Activated CD4-positive, alpha-beta T cell treated with anti-CD3 and anti-CD28 coated beads, Interleukin-2, Interleukin-6, amounts not matched to agents 100 ng/mL and 50 ng/mL, durations not matched to agents 16 hours and 8 hours (primary cell): Measurements from ENCODE around the gene GOLGA3.
"Not testable (repeated sequence)": the region's sequence is repeated elsewhere in the genome, so short reads cannot be mapped to it uniquely, and the experiment has no call there.

Experiments
- DNase-seq: peaks from one replicate; pipeline ENCODE4 v3.0.0-alpha.2; 2020

Gene GOLGA3

DNA sequence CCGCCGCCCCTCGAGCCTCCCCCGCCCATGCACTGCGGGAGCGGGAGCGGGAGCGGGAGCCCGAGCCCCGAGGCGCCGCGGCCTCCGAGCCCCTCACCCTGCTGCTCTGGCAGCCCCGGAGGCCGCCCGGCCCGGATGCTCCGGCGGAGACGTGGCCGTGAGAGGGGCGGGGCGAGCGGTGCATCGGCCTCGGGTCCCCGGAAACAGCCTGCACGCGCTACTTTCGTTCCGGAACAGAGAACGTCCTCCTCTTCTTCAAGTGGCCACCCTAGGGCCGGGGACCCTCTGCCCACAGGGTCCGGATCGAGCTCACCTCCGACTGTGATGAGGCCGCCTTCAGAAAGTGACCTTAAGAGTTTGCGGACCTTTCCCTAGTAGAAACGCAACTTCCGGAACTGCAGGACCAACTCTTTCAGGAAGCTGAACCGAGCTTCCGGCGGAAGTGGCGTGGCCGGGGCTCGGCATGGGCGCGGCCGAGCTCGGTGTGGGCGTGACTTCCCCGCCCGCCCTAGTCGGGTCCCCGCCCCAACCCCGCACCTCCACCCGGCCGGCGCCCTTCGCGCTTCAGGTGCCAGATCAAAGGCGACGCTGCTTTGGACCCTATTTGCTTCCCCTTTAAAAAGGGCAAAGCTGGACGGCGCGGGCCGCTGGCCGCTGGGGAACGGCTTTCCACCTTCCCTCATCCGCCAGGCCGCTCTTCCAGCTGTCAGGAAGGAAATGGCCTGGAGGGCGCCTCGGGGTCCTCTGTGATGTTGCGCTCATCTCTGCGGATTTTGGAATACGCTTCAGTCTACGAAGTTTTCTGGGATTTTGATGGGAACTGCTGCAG is at the start of gene GOLGA3:
Gene GOLGA3, minus strand, starts transcription at position 164 of the 829 bp plus-strand sequence. CDS start 6,741 bp downstream, outside the sequence.
- DNase-seq = peak; percentile 95

GRCh38 chr12:132874620-132875019 is 46.0 kb upstream of the GOLGA3 start:
- not testable (repeated sequence) for DNase-seq

GRCh38 chr12:132874175-132874574 is 45.5 kb upstream of the GOLGA3 start:
- DNase-seq = no peak

- no peak for DNase-seq
Observed at GRCh38 chr12:132873724-132874123, 45.1 kb upstream of the GOLGA3 start.

GRCh38 chr12:132872975-132873421 is 44.3 kb upstream of the GOLGA3 start:
- DNase-seq = peak; percentile 48

GRCh38 chr12:132872073-132872855 is 43.6 kb upstream of the GOLGA3 start:
- no peak for DNase-seq

DNA sequence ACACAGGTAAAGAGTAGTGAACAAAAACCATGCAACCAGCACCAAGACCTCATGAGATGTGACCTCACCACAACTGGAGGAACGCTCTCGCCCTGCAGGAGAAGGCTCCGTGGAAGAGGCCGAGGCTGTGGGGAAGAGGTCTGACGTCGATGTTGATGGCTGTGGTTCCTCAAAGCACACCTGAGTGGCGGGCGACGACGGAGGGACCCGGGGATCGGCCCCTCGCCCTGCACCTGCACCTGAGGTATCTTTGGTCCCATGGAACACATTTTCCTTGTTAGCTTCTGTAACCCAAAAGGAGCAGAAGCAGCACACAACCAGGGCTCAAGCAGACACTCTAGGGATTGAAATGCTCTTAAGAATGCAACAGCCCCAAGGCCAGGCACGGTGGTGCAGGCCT is 40.9 kb upstream of the GOLGA3 start:
- no peak for DNase-seq

DNA sequence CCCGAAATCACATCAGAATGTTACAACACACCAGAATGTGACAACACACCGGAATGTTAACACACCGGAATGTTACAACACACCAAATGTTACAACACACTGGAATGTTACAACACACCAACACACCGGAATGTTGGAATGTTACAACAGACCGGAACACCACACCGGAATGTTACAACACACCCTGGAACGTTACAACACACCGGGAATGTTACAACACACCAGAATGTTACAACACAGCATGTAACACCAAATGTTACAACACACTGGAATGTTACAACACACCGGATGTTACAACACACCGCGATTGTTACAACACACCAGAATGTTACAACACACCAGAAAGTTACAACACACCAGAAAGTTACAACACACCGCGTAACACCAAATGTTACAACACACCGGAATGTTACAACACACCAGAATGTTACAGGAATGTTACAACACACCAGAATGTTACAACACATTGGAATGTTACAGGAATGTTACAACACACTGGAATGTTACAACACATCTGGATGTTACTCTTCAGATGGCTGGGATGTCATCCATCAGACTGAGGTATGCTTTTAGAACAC is 37.7 kb upstream of the GOLGA3 start:
- no peak for DNase-seq

DNA sequence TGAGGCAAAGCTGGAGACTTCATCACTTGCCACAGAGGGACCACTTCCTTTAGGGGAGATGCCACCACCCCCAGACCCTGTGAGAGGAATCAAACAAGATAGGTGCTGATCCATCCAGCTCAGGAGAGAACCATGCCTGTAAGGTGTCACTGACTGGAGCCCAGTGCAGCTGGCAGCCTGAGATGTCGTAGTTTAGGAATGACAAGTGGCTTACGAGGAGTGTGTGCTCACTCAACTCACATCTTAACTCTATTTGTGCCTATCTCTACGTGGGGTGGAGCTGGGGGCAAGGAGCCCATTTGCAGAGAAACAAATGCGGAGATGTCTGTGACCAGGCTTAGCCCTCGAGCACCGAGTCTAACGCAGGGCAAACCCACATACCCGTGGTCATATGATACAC is 32.9 kb upstream of the GOLGA3 start:
- no peak for DNase-seq

DNA sequence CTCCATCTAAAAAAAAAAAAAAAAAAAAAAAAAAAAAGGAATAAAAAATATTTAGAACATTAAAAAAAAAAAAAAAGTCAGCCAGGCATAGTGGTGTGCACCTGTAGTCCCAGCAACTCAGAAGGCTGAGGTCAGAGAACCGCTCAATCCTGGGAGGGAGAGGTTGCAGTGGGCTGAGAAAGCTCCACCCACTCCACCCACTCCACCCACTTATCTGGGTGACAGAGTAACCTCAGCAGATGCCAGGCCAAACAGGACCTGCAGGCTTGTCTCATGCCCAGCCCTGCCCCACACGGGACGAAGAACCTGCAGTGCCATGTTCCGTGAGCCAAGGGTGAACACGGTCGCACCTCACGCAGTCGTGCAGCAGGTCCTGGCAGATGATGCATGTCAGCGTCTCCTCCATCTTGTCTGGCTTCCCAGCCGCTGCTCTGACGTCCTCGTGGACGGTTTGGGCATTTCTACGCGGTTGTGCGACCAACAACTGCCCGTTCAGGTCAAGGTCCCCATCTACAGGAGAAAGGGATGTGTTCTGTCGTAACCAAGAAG is 30.1 kb upstream of the GOLGA3 start:
- no peak for DNase-seq

GRCh38 chr12:132857019-132857418 is 28.4 kb upstream of the GOLGA3 start:
- DNase-seq = not testable (repeated sequence)

- DNase-seq = no peak
Observed at GRCh38 chr12:132856581-132856980, 27.9 kb upstream of the GOLGA3 start.

DNA sequence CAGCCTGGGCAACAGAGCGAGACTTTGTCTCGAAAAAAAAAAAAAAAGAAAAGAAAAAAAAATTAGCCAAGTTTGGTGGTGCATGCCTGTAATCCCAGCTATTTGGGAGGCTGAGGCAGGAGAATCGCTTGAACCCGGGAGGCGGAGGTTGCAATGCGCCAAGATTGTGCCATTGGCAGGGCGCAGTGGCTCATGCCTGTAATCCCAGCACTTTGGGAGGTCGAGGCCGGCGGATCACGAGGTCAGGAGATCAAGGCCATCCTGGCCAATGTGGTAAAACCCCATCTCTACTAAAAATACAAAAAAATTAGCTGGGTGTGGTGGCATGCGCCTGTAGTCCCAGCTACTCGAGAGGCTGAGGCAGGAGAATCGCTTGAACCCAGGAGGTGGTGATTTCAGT is 26.5 kb upstream of the GOLGA3 start:
- DNase-seq = not testable (repeated sequence)

DNA sequence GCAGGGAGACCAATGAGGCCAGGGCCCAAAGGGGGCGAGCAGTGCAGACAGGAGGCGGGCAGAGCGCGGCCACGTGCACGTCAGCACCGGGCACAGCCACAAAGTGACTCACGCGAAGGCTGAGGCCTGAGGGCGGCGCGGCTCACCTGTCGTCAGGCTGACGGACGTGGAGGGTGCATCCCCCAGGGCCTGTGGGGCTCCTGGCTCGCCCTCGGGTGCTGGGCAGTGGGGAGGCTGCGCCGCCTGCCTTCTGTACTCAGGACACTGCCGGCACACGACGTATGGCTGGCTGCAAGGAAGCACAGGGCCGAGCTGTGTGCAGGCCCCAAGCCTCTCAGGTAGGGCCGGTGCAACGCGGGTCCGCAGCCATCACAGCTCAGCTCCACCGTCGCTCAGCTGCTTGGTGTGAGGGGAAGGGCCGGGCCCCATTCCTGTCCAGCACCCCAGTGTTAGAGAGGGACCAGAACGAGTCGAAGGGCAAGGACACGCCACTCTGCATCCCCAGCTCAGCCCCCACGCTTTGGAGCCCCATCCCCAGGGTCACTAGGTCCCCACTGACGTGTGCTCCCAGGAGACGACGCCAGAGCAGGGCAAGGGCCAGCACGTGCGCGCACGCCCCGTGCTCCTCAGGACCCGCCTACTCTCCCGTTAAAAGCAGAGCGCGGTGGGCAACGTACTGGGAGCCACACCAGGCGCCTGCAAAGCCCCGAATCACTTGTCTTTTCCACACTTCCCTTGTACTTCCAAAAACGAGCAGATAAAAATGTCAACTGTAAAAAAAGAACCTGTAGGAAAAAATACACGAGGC is 24.8 kb upstream of the GOLGA3 start:
- no peak for DNase-seq

DNA sequence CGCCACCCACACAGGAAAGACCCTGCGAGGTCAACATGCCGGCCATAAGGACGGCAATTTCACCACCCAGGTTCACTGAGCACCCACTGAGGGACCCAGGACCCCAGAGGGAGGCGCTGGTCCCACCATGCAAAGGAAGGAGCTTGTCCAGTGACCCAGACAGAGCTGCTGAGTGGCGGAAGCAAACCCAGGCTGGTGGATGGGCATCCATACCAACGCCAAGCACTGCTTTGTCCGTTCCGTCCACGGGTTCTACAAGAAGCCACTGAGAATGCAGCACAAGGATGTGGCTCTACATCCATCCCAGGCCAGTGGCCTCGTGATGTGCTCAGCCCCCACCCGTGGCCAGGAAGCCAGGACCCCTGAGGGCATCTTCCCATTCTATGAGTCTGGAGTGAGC is 23.8 kb upstream of the GOLGA3 start:
- no peak for DNase-seq

DNA sequence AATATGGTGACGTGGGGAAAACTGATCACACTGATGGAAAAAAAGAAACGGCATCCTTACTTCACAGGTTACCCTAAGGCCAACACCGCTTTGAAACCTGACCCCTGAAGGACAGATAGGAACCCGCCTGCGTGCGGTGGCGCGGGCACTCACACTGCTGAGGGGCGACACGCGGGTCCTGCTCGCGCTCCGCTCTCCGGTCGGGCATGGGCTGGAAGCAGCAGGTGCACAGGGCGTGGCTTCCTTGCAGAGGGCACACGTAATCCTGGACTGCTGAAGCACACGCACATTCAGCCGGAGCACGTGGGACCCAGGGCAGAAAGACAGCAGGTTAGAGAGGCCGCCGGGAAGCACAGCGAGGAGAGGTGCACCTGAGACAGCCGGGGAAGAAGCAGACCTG is 22.8 kb upstream of the GOLGA3 start:
- DNase-seq = no peak

- no peak for DNase-seq
Observed at GRCh38 chr12:132850291-132850690, 21.6 kb upstream of the GOLGA3 start.

DNA sequence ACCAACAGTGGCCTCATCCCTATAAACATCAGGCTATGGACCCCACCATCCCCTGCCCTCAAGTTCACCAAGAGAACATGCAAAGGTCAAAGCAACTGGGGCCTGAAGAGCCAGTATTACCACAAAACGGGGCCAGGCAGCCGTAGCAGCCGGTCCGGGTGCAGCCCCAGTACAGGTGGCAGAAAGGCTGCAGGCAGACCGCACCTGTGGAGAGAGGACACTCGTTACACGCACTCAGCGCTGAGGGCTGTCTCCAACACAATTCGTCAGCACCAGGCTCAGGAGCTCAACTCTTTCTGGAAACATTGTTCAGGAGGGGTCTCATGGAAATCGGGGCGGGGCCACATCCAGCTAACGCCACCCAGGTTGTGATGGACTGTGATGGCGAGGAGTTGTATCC is 19.9 kb upstream of the GOLGA3 start:
- no peak for DNase-seq

DNA sequence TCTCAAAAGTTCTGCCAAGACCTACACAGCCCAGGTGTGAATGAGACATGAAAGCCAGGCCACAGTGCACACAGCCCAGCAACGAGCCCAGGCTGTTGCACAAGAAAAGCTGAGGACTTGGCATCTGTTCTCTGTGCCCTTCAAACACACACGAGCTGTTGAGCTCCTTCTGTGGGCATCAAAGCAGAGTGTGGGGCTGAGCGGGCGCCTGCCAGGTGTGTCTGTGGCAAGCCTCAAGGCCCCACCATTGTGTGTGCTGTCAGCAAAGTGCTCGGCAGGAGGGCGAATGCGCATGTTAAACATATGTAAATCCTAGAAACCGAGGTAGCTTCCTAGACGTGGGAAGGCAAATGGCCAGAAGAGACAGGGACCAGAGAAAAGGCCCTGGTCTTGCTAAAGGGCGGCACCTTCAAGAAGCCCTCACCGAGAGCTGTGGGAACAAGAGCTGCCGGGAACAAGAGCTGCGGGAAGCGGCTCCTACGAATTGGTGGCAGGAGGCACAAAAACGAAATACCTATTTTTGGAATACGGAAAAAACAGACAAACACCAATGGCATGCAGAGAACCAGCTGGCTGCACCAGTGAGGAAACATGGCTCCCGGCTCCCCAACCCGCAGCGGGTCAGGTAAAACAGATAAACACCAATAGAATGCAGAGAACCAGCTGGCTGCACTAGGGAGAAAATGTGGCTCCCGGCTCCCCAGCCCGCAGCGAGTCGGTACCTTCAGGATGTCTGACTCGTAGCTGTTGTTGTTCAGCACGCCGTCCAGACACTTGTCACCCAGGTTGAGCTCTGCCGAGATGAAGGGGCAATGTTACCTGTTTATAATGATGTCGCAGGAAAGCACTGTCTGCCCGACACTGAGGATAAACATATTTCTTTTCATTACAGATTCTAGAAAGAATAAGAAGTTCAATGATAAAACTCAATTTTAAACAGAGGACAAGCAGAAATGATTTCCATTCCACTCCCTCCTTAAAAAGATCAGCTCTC is 19.0 kb upstream of the GOLGA3 start:
- DNase-seq = no peak

DNA sequence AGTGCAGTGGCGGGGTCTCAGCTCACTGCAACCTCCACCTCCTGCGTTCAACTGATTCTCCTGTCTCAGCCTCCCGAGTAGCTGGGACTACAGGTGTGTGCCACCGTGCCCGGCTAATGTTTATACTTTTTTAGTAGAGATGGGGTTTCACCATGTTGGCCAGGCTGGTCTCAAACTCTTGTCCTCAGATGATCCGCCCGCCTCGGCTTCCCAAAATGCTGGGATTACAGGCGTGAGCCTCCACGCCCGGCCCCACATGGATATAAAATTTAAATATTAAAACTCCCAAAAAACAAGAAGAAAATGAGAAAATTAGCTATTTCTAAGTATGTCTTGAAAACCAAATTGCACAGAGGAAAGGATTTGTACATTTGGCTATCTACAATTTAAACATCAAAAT is 16.0 kb upstream of the GOLGA3 start:
- DNase-seq = not testable (repeated sequence)

DNA sequence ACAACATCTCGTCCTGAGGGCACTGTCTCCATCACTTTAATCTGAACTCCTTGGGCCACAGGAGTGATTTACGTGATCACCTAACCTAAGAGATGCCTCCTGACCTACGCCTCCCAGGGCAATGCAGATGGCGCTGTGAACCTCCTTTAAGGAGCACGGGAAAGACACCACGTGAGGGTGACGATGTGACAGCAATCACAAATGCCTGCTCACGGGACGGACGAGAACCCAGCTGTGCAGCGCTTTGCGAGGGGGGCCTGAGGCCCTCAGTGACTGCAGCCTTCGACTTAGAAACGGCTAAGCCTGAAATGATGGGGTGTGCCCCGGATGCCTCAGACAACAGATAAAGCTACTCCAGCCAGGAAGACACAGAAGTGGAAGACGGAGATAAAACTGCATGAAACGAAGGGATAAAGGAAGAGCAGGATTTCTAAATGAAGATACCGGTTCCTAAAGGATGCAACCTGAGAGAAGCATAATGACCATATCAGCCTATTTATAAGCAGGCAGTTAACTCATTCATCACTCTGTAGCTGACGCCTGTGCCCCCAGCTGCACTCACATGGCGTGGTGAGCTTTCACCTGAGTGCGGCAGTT is 13.9 kb upstream of the GOLGA3 start:
- no peak for DNase-seq
